ENCODE results near the gene GPR62.
A peak's percentile ranks its signal among the peaks of the same experiment; 100 is the strongest.

Gene GPR62

DNA sequence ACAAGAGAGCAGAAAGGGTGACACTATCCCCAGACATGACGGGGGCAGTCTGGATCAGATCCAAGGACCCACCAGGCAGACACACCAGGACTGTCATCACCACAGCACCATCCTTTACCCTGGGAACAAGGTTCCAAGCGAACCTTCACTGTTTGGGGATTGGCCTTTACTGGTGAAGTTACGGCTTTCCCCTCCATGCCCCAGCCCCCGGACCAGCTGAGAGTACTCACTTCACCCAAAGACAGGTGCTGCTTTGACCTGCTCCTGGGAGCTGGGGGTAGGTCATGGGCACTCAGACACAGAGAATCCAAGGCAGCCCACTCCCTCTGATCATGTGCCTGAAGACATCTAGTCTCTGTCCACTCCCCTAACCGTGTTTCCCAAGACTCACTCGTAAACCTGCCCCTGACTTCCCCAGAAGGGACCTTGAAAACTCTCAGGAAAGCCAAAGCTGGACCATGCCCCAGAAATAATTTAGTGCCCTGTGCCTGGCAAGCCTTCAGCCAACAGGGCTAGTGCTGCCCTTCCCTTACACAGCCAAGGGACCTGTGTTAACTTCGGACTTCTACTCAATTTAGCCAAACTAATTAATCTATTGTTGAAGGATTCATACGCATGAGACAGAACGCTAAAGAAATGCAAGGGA lies 16.3 kb upstream of the GPR62 start:
- no peak for DNase-seq

DNA sequence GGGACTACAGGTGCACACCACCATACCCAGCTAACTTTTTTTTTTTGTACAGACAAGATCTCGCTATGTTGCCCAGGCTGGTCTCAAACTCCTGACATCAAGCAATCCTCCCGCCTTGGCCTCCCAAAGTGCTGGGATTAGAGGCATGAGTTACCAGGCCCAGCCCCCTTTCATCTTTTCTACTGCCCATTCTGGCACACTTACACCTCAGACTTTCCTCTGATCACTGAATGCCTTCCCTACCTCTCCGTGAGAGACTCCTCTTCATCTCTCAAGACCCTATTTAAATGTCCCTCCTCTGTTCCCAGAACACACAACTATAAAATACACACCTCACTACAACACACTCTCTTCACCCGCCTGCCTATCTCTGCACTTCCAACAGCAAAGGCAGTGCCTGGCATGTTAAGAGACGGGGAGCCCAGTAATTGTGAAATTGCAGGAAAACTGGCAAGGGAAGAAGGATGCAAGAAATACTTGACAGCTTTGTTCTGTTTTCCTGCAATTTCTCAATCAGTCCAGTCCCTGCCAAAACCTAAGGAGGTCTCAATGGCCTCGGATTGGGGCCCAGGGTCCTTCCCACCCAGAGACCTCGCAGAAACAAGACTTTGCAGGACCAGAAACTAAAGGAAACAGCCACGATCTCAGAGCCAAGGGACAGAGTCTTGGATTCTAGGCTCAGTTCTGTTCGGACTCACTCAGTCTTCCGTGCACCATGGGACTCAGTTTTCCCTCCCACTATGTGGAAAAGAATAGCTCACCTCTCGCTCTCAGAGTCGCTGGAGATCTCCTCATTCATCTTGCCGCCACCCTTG lies 14.3 kb upstream of the GPR62 start:
- no peak for DNase-seq

DNA sequence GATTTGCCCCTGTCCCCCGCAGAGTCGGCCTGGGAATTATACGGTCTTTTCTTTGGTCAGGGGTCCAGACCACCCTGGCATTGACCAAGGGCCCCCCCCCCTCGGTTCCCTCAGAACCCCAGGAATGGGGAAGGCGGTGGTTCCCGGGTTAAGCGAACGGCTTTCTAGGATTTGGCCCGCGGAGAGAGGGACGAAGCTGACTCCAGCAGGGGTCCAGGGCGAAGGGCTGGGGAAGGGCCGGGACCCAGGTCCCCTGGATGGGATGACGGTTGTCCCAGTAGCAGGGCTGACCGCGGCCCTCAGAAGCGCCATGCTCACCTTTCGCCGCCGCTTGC lies 13.8 kb upstream of the GPR62 start:
- no peak for DNase-seq

DNA sequence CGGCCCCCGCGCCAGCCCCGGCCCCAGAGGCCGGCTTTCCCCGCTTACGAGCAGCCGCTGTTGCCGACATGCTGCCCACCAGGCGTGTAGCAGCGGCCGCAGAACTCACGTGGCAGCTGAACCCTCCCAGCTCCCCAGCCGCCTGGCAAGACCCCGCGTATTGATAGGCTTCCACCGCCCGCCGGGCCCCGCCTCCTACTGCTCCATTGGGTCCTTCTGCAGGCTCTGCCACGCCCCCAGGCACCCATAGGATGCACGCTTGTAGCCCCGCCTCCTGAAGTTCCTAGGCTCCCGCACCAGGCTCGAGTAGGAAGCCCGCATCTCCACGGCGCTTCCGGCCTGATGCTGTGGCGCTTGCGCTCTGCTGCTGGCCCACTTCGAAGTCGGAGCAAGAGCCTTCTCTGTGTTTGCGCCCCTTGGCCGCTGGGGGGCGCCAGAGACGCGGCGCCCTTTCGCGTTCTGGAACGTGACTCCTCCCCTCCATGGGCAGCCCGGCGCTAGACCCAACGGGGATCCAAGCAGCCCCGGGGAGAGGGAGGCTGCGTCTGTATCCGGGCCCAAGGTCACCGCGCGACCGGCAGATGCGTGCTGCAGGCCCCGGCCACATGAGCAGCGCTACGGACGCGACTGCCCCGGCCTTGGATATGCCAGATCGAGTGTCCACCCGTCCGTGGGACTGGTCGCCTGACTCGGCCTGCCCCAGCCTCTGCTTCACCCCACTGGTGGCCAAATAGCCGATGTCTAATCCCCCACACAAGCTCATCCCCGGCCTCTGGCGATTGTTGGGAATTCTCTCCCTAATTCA lies 13.2 kb upstream of the GPR62 start, which contains the start of the genes PARP3 and RRP9:
PARP3 (plus strand) TSS at position 566 of the 805 bp plus-strand sequence. CDS start 993 bp downstream, outside the sequence.
RRP9 (minus strand) TSS at position 107 of the 805 bp plus-strand sequence; CDS start at position 70, 37 bp downstream.
- peak; percentile 88 for DNase-seq

DNA sequence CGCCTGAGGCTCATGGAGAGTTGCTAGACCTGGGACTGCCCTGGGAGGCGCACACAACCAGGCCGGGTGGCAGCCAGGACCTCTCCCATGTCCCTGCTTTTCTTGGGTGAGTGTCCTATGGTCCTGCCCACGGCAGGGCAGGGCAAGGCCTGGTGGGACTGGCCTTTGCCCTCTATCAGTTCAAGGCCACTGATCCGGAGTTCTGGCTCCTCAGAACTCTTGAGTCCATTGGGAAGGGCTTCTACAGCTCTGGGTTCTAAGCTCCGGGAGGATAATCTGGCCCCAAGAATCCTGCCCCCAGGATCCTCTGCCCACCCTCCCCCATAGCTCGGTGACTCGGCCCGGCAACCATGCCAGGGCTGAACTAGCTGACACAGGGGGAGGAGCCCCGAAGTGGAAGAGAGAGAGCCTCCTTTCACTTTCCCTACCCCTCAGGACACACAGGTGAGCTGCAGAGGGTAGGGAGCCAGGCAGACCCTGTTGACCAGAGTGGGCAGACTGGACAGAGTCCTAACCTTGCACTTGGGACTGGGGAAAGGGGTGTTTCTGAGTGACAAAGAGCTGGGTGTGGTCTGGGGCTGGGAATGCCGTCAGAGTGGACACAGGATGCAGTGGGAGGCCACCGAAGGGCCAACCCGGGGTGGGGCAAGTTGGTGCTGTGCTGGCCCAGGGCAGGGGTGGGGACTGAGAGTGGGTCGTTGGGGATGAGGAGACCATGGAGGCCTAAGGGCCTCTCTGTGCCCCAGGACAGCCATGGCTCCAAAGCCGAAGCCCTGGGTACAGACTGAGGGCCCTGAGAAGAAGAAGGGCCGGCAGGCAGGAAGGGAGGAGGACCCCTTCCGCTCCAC lies 12.4 kb upstream of the GPR62 start:
- no peak for DNase-seq

DNA sequence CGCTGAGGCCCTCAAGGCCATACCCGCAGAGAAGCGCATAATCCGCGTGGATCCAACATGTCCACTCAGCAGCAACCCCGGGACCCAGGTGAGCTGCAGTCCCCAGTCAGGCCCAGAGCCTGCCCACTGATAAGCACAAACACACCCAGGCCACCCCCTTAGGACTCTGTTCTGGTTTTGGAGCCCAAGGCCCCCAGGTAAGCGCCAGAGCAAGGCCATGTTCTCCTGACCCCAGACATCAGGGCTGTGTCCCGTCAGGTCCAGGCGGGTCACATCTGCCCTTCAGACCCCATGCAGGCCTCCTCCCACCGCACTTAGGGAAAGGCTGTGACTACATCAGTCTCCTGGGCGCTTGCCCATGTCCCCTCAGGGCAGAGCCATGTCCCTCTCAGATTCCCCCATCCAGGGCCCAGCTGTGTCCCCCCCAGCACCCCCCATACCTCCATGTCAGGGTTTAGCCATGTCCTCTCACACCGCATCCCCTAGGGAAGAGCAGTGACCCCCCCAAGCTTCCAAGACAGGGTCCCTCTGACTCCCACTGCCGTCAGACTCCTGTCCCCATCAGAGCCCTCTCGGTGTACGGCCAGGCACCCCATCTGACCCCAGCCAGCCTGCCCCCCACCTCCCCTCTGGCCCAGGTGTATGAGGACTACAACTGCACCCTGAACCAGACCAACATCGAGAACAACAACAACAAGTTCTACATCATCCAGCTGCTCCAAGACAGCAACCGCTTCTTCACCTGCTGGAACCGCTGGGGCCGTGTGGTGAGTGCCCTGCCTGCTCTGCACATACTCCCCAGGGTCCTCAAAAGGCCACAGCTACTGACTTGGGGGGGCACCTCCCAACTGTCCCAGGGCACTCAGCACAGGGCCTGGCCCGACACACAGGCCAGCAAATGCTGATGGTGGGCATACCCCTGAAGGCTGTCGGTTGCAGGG lies 11.5 kb upstream of the GPR62 start:
- DNase-seq: no peak

DNA sequence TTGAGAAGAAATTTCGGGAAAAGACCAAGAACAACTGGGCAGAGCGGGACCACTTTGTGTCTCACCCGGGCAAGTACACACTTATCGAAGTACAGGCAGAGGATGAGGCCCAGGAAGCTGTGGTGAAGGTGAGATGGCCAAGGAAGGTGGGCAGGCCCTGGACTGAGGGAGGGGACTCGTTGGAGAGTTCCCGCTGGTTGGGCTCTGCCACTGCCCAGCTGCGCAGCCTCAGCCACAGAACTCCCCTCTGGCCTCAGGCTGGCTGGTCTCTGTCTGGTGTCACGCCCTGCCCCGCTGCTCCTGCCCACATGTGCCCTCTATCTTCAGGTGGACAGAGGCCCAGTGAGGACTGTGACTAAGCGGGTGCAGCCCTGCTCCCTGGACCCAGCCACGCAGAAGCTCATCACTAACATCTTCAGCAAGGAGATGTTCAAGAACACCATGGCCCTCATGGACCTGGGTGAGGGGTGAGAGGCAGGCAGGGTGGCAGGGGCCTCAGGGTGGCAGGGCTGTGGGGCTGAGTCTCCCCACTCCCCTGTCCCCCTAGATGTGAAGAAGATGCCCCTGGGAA lies 10.6 kb upstream of the GPR62 start:
- no peak for DNase-seq

DNA sequence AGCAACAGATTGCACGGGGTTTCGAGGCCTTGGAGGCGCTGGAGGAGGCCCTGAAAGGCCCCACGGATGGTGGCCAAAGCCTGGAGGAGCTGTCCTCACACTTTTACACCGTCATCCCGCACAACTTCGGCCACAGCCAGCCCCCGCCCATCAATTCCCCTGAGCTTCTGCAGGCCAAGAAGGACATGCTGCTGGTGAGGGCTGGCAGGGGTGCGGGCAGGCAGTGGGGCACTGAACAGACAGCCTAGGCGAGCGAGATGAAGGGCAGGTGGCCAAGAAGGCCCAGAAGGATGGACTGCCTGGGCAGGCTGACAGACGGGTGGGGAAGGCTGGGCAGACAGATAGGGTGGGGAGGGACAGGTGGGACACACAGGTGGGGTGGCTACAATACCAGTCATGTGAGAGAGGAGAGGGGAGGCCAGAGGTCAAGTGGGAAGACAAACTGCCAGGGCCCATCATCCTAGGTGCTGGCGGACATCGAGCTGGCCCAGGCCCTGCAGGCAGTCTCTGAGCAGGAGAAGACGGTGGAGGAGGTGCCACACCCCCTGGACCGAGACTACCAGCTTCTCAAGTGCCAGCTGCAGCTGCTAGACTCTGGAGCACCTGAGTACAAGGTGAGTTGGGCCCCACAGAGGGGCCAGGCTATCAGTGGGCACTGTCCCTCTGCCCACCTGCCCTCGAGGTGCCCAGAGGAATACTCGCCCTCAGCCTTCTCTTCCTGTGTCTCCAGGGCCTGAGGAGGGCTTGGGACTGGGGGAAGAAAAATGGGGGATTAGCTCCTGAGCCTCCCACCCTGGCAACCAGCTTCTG lies 9.9 kb upstream of the GPR62 start:
- no peak for DNase-seq

DNA sequence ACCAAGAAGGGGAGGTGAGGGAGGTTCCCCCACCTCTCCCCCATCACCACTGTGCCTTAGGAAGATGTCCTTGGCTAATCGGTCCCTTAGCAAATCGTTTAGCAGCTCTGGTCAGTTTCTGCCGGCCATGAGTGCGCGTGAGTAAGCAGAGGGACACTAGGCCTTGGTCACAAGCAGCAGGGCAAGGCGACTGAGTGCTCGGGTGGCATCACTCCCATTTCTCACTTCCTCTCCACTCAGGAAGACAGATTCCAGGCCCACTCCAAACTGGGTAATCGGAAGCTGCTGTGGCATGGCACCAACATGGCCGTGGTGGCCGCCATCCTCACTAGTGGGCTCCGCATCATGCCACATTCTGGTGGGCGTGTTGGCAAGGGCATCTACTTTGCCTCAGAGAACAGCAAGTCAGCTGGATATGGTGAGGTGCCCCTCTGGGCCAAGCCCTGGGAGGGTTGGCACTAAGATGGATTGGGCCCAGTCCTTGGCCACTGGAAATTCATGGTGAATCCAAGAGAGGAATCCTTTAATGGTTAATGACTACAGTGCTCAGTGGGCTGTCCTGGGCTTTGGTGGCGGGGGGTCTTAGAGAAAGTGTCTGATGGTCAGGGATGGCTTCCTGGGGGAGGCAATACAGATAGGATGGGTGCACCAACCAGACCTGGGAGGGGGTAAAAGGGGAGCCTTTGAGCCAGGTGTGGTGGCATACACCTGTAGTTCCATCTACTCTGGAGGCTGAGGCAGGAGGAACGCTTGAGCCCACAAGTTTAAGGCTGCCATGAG lies 9.1 kb upstream of the GPR62 start:
- DNase-seq: no peak

DNA sequence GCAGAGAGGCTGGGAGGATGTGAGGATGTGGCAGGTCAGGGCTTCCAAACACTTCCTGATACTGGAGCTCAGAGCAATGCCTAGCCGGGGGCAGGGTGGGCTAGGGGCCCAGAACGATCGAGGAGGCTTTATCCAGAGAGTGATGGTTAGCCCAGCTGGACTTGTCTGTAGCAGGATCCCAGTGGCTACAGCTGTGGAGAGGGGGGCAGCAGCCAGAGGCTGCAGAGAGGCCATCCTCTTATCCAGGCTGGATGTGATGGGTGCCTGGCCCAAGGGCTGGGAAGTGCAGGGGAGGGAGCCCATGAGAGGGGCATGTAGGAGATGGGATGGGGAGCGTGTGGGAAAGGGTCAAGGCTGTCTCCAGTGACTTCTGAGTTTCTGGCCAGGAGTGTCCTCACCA lies 8.4 kb upstream of the GPR62 start:
- no peak for DNase-seq

DNA sequence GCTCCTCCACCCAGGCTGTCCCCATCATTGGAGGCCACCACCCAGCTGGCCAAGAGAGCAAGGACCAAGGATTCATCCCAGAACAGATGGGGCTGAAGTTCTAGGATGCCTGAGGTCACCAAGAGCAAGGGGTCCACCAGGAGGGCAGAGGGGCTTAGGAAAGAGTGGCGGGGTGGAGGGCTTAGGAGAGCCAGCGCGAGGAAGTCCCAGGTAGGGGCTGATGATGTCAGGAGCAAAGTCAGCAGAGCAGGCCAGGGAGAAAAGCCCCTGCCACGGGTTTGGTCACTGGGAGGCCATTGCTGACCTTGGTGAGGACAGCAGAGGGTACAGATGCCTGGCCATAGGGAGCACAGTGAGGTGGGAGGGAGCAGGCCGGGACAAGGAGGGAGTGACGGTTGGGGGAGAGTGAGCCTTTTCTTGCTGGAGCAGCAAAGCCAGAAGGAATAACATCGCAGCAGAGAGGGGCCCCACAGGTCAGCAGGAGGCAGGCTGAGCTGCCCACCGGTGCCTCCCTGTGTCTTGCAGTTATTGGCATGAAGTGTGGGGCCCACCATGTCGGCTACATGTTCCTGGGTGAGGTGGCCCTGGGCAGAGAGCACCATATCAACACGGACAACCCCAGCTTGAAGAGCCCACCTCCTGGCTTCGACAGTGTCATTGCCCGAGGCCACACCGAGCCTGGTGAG lies 7.8 kb upstream of the GPR62 start:
- DNase-seq: no peak

DNA sequence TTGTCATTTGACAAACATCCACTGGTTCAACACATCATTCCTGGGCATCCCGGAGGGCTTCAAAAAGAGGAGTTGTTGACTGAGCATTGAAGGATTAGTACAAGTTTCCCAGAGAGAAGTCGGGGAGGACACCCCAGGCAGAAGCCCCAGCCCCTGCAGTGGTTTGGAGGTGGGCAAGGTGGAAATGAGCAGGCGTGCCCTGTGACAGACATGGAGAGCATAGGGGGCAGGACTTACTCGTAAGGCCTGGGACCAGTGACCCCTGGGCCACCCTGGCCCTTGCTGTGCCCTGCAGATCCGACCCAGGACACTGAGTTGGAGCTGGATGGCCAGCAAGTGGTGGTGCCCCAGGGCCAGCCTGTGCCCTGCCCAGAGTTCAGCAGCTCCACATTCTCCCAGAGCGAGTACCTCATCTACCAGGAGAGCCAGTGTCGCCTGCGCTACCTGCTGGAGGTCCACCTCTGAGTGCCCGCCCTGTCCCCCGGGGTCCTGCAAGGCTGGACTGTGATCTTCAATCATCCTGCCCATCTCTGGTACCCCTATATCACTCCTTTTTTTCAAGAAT lies 7.1 kb upstream of the GPR62 start:
- DNase-seq: no peak

DNA sequence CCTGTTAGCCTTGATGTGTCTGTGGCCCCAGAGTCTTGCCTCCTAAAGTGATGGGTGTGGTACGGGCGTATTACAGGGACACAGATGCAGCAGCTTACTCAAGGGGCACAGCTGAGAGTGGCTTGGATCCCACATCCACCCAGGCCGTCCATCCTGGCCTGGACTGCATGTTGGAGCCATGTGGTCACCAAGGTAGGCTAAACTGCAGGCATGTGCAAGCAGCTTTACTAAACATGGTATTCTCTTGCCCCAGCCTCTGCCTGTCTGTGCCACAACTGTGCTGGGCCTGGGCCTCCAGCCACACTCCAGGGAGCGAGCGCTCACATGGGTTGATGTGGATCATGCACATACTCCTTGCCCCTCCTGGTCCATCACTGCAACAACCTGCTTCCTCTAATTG lies 6.1 kb upstream of the GPR62 start:
- no peak for DNase-seq

DNA sequence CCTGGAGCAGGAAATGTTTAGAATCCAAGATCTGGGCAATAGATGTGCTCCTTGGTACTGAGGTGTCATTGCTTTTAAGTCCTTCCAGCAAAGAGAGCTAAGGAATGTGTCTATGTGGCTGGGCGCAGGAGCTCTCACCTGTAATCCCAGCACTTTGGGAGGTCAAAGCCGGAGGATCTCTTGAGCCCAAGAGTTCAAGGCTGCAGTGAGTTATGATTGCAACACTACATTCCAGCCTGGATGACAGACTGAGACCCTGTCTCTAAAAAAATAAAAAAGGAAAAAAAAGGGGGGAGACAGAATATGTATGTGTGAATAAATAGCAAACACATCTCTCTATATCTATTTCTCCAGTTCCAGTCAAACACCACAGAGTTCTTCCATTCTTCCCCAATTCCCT lies 4.3 kb upstream of the GPR62 start:
- DNase-seq: no peak

DNA sequence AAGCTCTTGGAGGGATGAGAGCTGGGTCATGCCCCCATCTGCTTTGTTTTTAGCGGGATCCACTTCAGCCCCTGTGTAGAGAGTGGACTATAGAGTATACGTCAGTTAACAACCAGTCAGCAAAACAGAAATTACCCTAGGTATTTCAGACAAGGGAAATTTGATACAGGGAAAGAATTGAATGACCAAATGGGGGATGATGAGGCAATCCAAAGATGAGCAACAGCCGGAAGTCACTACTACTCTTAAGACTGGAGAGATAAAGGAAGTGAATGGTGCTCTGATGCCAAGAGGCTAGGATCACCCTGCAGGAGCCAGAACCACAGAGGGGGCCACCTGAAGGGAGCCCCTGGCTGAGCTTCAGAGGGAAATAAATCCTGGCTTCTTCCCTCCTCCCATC lies 1.7 kb upstream of the GPR62 start:
- no peak for DNase-seq

DNA sequence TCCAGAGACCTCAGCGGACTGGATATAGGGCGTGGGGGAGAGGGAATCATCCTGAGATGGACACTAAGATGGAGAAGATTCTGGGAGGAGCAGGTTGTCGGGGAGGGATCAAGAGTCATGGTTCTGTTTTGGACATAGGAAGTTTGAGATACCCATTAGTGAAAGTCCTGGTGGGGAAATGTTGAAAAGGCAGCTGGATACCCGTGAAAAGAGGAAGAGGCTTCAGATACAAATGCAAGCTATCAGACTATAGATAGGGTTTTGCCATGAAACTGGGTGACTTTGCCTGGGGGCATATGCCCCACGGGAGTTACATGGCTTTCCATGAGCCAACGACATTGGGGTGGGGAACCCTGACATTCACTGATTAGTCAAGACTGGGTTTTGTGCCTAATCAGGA lies 1.1 kb upstream of the GPR62 start:
- no peak for DNase-seq

DNA sequence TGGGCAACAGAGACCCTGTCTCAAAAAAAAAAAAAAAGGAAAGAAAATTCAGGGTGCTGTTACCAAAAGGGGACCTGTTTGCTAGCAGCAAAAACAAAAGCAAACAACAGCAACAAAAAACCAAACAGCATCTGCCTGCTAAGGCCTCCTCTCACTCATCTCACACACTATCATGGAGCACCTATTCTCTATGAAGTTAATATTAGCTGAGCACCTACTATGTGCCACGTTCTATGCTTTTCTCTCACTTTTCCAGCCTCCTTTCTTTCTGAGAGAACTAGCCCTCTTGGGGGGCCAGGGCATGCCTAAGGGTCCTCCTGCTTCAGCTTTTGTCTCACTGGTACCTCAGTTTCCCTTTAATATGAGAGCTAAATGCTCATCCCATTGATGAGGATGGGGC lies 468 bp upstream of the GPR62 start:
- DNase-seq: no peak

All from NCI-H1694 treated with DMSO at 0.1 percent for 48 hours (cell line).